Fibroblast of lung (primary cell): ENCODE results near the gene TSSK6. TPM values are rescaled to one million over a fixed set of nuclear protein-coding genes. Genes with fewer than 3 reads are reported as not detected.

Experiments
- DNase-seq, 2 donors: peaks; one replicate each; pipeline versions ENCODE4 v3.0.0 to v3.0.0-alpha.2; 2010; ENCODE audit warnings: low read depth in 2 of 2
- H2AFZ ChIP-seq: 2 replicates; pipeline ENCODE4 v1.5.1; 2012; ENCODE audit warnings: low read length, control low read depth, inconsistent platforms
- H3K27ac ChIP-seq: 2 replicates; pipeline ENCODE4 v1.5.1; 2011; ENCODE audit warnings: low read length, control low read depth; ENCODE audit not compliant: insufficient read depth
- H3K27me3 ChIP-seq: 2 replicates; pipeline ENCODE4 v1.5.1; 2011; ENCODE audit warnings: mild to moderate bottlenecking, low read length; ENCODE audit not compliant: control insufficient read depth, insufficient read depth
- H3K36me3 ChIP-seq: 2 replicates; pipeline ENCODE4 v1.5.1; 2011; ENCODE audit warnings: low read length; ENCODE audit not compliant: control insufficient read depth, insufficient read depth
- H3K4me1 ChIP-seq: 2 replicates; pipeline ENCODE4 v1.5.1; 2011; ENCODE audit warnings: low read length; ENCODE audit not compliant: control insufficient read depth, insufficient read depth; ENCODE audit errors: extremely low read depth
- H3K4me2 ChIP-seq: 2 replicates; pipeline ENCODE4 v1.5.1; 2011; ENCODE audit warnings: low read length, control low read depth; ENCODE audit not compliant: insufficient read depth; ENCODE audit errors: extremely low read depth
- H3K4me3 ChIP-seq, 4 experiments: fragments of 200-600 bp in 1 of 4; sonication (generic) in 1 of 4; replicated peaks in 1 of 4; 2 replicates each; pipeline ENCODE4 v1.5.1; 2011 to 2016; ENCODE audit warnings: low read length in 4 of 4, low read depth in 3 of 4, mild to moderate bottlenecking in 3 of 4, control low read depth in 2 of 4, inconsistent platforms in 1 of 4, mixed read lengths in 1 of 4; ENCODE audit not compliant: insufficient read depth in 1 of 4; ENCODE audit errors: control extremely low read depth in 1 of 4
- H3K79me2 ChIP-seq: 2 replicates; pipeline ENCODE4 v1.5.1; 2012; ENCODE audit warnings: mild to moderate bottlenecking, low read length, inconsistent platforms; ENCODE audit not compliant: control insufficient read depth, insufficient read depth
- H3K9ac ChIP-seq: 2 replicates; pipeline ENCODE4 v1.5.1; 2011; ENCODE audit warnings: mild to moderate bottlenecking, low read length, control low read depth; ENCODE audit not compliant: insufficient read depth
- H3K9me3 ChIP-seq: 2 replicates; pipeline ENCODE4 v1.5.1; 2012; ENCODE audit warnings: low read depth, low read length; ENCODE audit not compliant: control insufficient read depth, insufficient read depth
- H4K20me1 ChIP-seq: 2 replicates; pipeline ENCODE4 v1.5.1; 2011; ENCODE audit warnings: low read length; ENCODE audit not compliant: control insufficient read depth, insufficient read depth; ENCODE audit errors: extremely low read depth
- EZH2 ChIP-seq: IDR thresholded peaks from 2 replicates; pipeline ENCODE4 v1.5.1; 2012; ENCODE audit warnings: low read length, control low read depth, mild to moderate bottlenecking; ENCODE audit errors: missing control alignments
- polyA plus RNA-seq, 2 donors: library from polyadenylated mRNA; depleted of rRNA in 1 of 2; stranded (reverse) in 1 of 2; unstranded in 1 of 2; fragments of >200 nt; gene quantifications; 2 replicates each; pipeline ENCODE4 v1.2.1, GENCODE V29; 2011 to 2012; ENCODE audit warnings: missing spikeins in 1 of 2
- total RNA-seq: library from RNA; depleted of rRNA; stranded (reverse); fragments of >200 nt; gene quantifications from 2 replicates; pipeline ENCODE4 v1.2.1, GENCODE V29; 2014
- TF ChIP-seq, protein P1 (sequence below), 2 donors: IDR thresholded peaks in 1 of 2; conservative IDR thresholded peaks in 1 of 2; 1 replicate in 1 of 2; 2 replicates in 1 of 2; pipeline ENCODE4 v1.5.1; 2011 to 2012; ENCODE audit warnings: low read length in 2 of 2, control low read depth in 1 of 2, inconsistent platforms in 1 of 2, low read depth in 1 of 2, mild to moderate bottlenecking in 1 of 2

TSSK6 gene
- total and polyA plus RNA-seq, 2 donors (not counting 1 experiment from before 2014, with no cell fraction given), result 0.47 to 5.8 TPM

DNA sequence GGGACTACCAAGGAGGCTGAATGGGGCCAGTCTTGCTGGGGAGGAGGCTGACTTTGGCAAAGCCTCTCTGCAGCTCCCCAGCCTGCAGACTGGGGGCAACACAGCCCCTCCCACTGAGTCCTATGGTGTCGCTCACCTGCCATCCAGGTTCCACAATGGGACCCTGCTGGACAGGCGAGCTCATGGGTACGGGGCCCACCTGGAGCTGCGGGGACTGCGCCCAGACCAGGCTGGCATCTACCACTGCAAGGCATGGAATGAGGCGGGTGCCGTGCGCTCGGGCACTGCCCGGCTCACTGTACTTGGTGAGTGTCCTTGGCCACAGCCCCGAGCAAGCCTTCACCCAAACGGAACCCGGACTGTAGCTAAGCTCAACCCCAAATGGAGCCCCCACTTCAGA lies 27.8 kb upstream of the TSSK6 start:
- Histone ChIP-seq H3K9me3 (no peaks in the 10 kb centered on the region), H3K79me2 (no peaks in the 10 kb centered on the region), H3K27ac (no peak overlapping the region), H4K20me1 (no peaks in the 10 kb centered on the region), H3K9ac (no peak overlapping the region), H2AFZ (no peak overlapping the region), H3K4me3 (no peak overlapping the region), H3K27me3 (peaks cover 4% of the 10 kb centered on the region), H3K4me1 (no peaks in the 10 kb centered on the region), H3K4me2 (no peak overlapping the region), H3K36me3 (no peaks in the 10 kb centered on the region)
- TF ChIP-seq, protein P1, sequence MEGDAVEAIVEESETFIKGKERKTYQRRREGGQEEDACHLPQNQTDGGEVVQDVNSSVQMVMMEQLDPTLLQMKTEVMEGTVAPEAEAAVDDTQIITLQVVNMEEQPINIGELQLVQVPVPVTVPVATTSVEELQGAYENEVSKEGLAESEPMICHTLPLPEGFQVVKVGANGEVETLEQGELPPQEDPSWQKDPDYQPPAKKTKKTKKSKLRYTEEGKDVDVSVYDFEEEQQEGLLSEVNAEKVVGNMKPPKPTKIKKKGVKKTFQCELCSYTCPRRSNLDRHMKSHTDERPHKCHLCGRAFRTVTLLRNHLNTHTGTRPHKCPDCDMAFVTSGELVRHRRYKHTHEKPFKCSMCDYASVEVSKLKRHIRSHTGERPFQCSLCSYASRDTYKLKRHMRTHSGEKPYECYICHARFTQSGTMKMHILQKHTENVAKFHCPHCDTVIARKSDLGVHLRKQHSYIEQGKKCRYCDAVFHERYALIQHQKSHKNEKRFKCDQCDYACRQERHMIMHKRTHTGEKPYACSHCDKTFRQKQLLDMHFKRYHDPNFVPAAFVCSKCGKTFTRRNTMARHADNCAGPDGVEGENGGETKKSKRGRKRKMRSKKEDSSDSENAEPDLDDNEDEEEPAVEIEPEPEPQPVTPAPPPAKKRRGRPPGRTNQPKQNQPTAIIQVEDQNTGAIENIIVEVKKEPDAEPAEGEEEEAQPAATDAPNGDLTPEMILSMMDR (conservative IDR thresholded peaks at IDR 0.05 in 1 of 2, IDR thresholded peaks at IDR 0.05 in 1 of 2; ENCODE audit: low read depth in 1 of 2, low read length in 2 of 2), result no peak
- no peak for TF ChIP-seq EZH2
- no peak for DNase-seq

DNA sequence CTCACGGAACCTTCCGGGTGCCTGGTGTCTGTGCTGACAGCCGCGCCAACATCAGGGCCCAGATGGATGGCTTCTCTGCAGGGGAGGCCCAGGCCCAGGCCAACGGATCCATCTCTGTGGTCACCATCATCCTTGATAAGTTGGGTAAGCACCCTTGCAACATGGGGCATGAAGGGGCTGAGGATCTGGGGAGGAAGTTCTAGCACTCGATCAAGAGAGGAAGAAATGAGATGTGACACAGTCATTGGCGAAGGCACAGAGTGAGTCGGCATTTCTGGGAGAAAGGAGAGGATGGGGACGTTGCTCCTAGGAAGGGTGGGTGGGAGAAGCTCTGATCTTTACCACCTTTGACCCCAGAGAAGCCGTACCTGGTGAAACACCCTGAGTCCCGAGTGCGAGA lies 27.2 kb upstream of the TSSK6 start:
- H3K9me3 ChIP-seq, result no peaks in the 10 kb centered on the region
- no peak for DNase-seq
- H3K4me1 ChIP-seq, result no peaks in the 10 kb centered on the region
- no peaks in the 10 kb centered on the region for H3K79me2 ChIP-seq
- H3K4me2 ChIP-seq, result no peak overlapping the region
- no peaks in the 10 kb centered on the region for H4K20me1 ChIP-seq
- no peak overlapping the region for H3K27ac ChIP-seq
- no peak overlapping the region for H3K9ac ChIP-seq
- no peak overlapping the region for H2AFZ ChIP-seq
- no peaks in the 10 kb centered on the region for H3K36me3 ChIP-seq
- TF ChIP-seq EZH2, result no peak
- TF ChIP-seq, protein P1 (conservative IDR thresholded peaks at IDR 0.05 in 1 of 2, IDR thresholded peaks at IDR 0.05 in 1 of 2; ENCODE audit: low read depth in 1 of 2, low read length in 2 of 2), result no peak
- H3K27me3 ChIP-seq, result peaks cover 3% of the 10 kb centered on the region
- H3K4me3 ChIP-seq, result no peak overlapping the region

- Histone ChIP-seq H3K27me3 (peaks cover 3% of the 10 kb centered on the region), H3K4me3 (no peak overlapping the region), H3K79me2 (no peaks in the 10 kb centered on the region), H4K20me1 (no peaks in the 10 kb centered on the region), H3K9ac (no peak overlapping the region), H3K36me3 (no peaks in the 10 kb centered on the region), H3K9me3 (no peaks in the 10 kb centered on the region), H3K27ac (no peak overlapping the region), H3K4me2 (no peak overlapping the region), H2AFZ (no peak overlapping the region), H3K4me1 (no peaks in the 10 kb centered on the region)
- TF ChIP-seq, protein P1 (conservative IDR thresholded peaks at IDR 0.05 in 1 of 2, IDR thresholded peaks at IDR 0.05 in 1 of 2; ENCODE audit: low read depth in 1 of 2, low read length in 2 of 2), result no peak
- TF ChIP-seq EZH2, result no peak
- no peak for DNase-seq
These were observed 26.3 kb upstream of the TSSK6 start for GRCh38 chr19:19541616-19542015.
